Esophagus squamous epithelium (tissue), 4 donors: ENCODE measurements around the gene SCAMP5.

Experiments used
- POLR2A ChIP-seq, 4 donors: fragments of 450-650 bp; IDR thresholded peaks; one replicate each; pipeline ENCODE4 v1.6.1; 2017; ENCODE audit warnings: antibody characterized with exemption in 4 of 4, mild to moderate bottlenecking in 4 of 4, moderate library complexity in 3 of 4
- TF ChIP-seq, protein P1 (sequence below), 6 experiments: fragments of 450-650 bp in 4 of 6; fragments of 200-600 bp in 2 of 6; sonication (generic) in 2 of 6; IDR thresholded peaks; one replicate each; pipeline ENCODE4 v1.5.1; 2016 to 2019; ENCODE audit warnings: antibody characterized with exemption in 6 of 6, mild to moderate bottlenecking in 4 of 6, moderate library complexity in 4 of 6

GRCh38 chr15:75069301-75069925 is 74.0 kb downstream of the SCAMP5 start:
- TF ChIP-seq, protein P1, sequence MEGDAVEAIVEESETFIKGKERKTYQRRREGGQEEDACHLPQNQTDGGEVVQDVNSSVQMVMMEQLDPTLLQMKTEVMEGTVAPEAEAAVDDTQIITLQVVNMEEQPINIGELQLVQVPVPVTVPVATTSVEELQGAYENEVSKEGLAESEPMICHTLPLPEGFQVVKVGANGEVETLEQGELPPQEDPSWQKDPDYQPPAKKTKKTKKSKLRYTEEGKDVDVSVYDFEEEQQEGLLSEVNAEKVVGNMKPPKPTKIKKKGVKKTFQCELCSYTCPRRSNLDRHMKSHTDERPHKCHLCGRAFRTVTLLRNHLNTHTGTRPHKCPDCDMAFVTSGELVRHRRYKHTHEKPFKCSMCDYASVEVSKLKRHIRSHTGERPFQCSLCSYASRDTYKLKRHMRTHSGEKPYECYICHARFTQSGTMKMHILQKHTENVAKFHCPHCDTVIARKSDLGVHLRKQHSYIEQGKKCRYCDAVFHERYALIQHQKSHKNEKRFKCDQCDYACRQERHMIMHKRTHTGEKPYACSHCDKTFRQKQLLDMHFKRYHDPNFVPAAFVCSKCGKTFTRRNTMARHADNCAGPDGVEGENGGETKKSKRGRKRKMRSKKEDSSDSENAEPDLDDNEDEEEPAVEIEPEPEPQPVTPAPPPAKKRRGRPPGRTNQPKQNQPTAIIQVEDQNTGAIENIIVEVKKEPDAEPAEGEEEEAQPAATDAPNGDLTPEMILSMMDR (IDR thresholded peaks at IDR 0.05), result no peak
- TF ChIP-seq POLR2A (IDR thresholded peaks at IDR 0.05), result no peak
